SK-N-MC (cell line): Measurements from ENCODE around the gene CTNNAL1.
"Not testable (repeated sequence)": the region's sequence is repeated elsewhere in the genome, so short reads cannot be mapped to it uniquely, and the experiment has no call there.

Experiments used
- EZH2 ChIP-seq: fragments of 200-600 bp; sonication (generic); IDR thresholded peaks from one replicate; pipeline ENCODE4 v1.6.1; 2017; ENCODE audit warnings: antibody characterized with exemption
- POLR2AphosphoS5 ChIP-seq: IDR thresholded peaks from 2 replicates; pipeline ENCODE4 v1.6.1; 2012; ENCODE audit warnings: mild to moderate bottlenecking, low read depth, low read length, borderline replicate concordance

DNA sequence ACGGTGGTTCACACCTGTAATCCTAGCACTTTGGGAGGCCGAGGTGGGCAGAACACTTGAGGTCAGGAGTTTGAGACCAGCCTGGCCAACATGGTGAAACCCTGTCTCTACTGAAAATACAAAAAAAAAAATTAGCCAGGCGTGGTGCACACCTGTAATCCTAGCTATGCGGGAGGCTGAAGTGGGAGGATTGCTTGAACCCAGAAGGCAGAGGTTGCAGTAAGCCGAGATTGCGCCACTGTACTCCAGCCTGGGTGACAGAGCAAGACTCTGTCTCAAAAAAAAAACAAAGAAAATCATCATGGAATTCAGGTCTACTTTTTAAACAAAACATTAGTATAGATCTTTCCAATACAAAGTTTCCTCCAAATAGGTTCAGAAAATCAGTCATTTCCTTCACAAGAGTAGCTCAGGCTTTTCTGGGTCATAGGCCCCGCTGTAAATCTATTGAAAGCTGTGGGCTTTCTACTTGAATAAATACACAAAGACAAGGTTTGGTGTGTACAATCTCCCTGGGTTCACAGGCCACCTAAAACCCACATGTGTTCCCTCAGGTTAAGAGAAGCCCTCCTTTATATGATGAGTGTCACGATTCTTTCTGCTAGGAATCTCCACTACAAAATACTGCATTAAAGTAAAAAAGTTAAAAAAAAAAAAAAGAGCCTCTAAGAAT is 114.1 kb downstream of the CTNNAL1 start:
- TF ChIP-seq EZH2, POLR2AphosphoS5: not testable (repeated sequence)
